GM19395 (cell line): ENCODE results near the gene KAT14.
"Not testable (repeated sequence)": the region's sequence is repeated elsewhere in the genome, so short reads cannot be mapped to it uniquely, and the experiment has no call there.

Source experiments
- ATAC-seq: cut with Tn5 transposase; IDR thresholded peaks from one replicate; pipeline ENCODE4 v1.9.1; 2021; ENCODE audit warnings: mild to moderate bottlenecking, moderate library complexity; ENCODE audit not compliant: unreplicated experiment

The KAT14 gene

GRCh38 chr20:18156045-18156444 lies 18.4 kb downstream of the KAT14 start:
- no peak for ATAC-seq

GRCh38 chr20:18164356-18164755 lies 26.7 kb downstream of the KAT14 start:
- ATAC-seq, result no peak

- no peak for ATAC-seq
These were observed 27.9 kb downstream of the KAT14 start for GRCh38 chr20:18165553-18165952.

GRCh38 chr20:18166241-18166881 lies 28.7 kb downstream of the KAT14 start:
- no peak for ATAC-seq

- no peak for ATAC-seq
These were observed 29.3 kb downstream of the KAT14 start for GRCh38 chr20:18166950-18167349.

GRCh38 chr20:18172379-18172778 lies 34.7 kb downstream of the KAT14 start:
- no peak for ATAC-seq

GRCh38 chr20:18174906-18175683 lies 37.4 kb downstream of the KAT14 start:
- ATAC-seq, result no peak

- no peak for ATAC-seq
These were observed 38.7 kb downstream of the KAT14 start for GRCh38 chr20:18176318-18176785.

- not testable (repeated sequence) for ATAC-seq
These were observed 42.7 kb downstream of the KAT14 start for GRCh38 chr20:18180366-18180765.

- no peak for ATAC-seq
These were observed 43.2 kb downstream of the KAT14 start for GRCh38 chr20:18180815-18181214.

GRCh38 chr20:18187020-18187419 lies 49.4 kb downstream of the KAT14 start:
- ATAC-seq, result no peak

GRCh38 chr20:18188434-18188833 lies 50.8 kb downstream of the KAT14 start:
- ATAC-seq, result no peak

GRCh38 chr20:18190338-18191233 lies 52.9 kb downstream of the KAT14 start:
- ATAC-seq, result no peak

- ATAC-seq, result no peak
These were observed 53.6 kb downstream of the KAT14 start for GRCh38 chr20:18191306-18191705.

- ATAC-seq, result not testable (repeated sequence)
These were observed 56.8 kb downstream of the KAT14 start for GRCh38 chr20:18194461-18194860.

GRCh38 chr20:18195931-18196330 lies 58.3 kb downstream of the KAT14 start:
- no peak for ATAC-seq

GRCh38 chr20:18197382-18198070 lies 59.9 kb downstream of the KAT14 start:
- no peak for ATAC-seq

- no peak for ATAC-seq
These were observed 65.3 kb downstream of the KAT14 start for GRCh38 chr20:18202966-18203365.

- ATAC-seq, result not testable (repeated sequence)
These were observed 66.0 kb downstream of the KAT14 start for GRCh38 chr20:18203700-18204099.

GRCh38 chr20:18213002-18213401 lies 75.3 kb downstream of the KAT14 start:
- no peak for ATAC-seq

GRCh38 chr20:18215566-18215965 lies 77.9 kb downstream of the KAT14 start:
- no peak for ATAC-seq
